Natural killer cell (primary cell): Measurements from ENCODE around the gene PIM3. TPM values are rescaled to one million over a fixed set of nuclear protein-coding genes. Genes with fewer than 3 reads are reported as not detected.

ENCODE experiments used
- ATAC-seq, 3 donors: fragments of 150-1000 bp in 2 of 3; fragments of 200-7000 bp in 1 of 3; cut with Tn5 transposase; 1 replicate in 1 of 3; 2 replicates in 2 of 3; pipeline ENCODE4 v1.10.0; 2021; ENCODE audit warnings: mild to moderate bottlenecking in 2 of 3, moderate library complexity in 2 of 3
- DNase-seq, 2 donors: peaks; one replicate each; pipeline versions ENCODE4 v3.0.0 to v3.0.0-alpha.2; 2013 to 2021; ENCODE audit warnings: mixed read lengths in 1 of 2
- H3K27ac ChIP-seq: one replicate; pipeline ENCODE4 v1.5.1; 2013; ENCODE audit warnings: mild to moderate bottlenecking, low read length
- H3K27me3 ChIP-seq: one replicate; pipeline ENCODE4 v1.6.1; 2013; ENCODE audit warnings: low read length; ENCODE audit not compliant: control insufficient read depth, insufficient read depth
- H3K36me3 ChIP-seq: one replicate; pipeline ENCODE4 v1.6.1; 2013; ENCODE audit warnings: low read length; ENCODE audit not compliant: control insufficient read depth, insufficient read depth
- H3K4me1 ChIP-seq: one replicate; pipeline ENCODE4 v1.6.1; 2013; ENCODE audit warnings: low read length; ENCODE audit not compliant: control insufficient read depth, insufficient read depth
- H3K4me3 ChIP-seq: one replicate; pipeline ENCODE4 v1.5.1; 2013; ENCODE audit warnings: low read length
- H3K9me3 ChIP-seq: one replicate; pipeline ENCODE4 v1.6.1; 2013; ENCODE audit warnings: low read length; ENCODE audit not compliant: control insufficient read depth, insufficient read depth
- H3K27ac Mint-ChIP-seq, 2 donors: one replicate each; pipeline ENCODE4 v1.8.0; 2022; ENCODE audit warnings: mild to moderate bottlenecking in 2 of 2, mixed read lengths in 2 of 2, moderate library complexity in 1 of 2
- H3K27me3 Mint-ChIP-seq, 2 donors: one replicate each; pipeline ENCODE4 v1.8.0; 2022; ENCODE audit warnings: low read depth in 2 of 2, mixed read lengths in 2 of 2
- H3K36me3 Mint-ChIP-seq: one replicate; pipeline ENCODE4 v1.8.0; 2022; ENCODE audit warnings: mixed read lengths
- H3K4me1 Mint-ChIP-seq, 2 donors: one replicate each; pipeline ENCODE4 v1.8.0; 2022; ENCODE audit warnings: mixed read lengths in 2 of 2
- H3K4me3 Mint-ChIP-seq: one replicate; pipeline ENCODE4 v1.8.0; 2022; ENCODE audit warnings: mild to moderate bottlenecking, moderate library complexity, mixed read lengths
- H3K9me3 Mint-ChIP-seq, 2 donors: one replicate each; pipeline ENCODE4 v1.8.0; 2022; ENCODE audit warnings: mixed read lengths in 2 of 2
- WGBS: methylation state at CpG from one replicate; pipeline ENCODE4 v1.1.7; 2013; ENCODE audit warnings: missing lambda C conversion rate; ENCODE audit not compliant: insufficient coverage; 5-methylcytosine and 5-hydroxymethylcytosine counted together
- intact Hi-C: fragments of 100-400 bp; cut with micrococcal nuclease; formaldehyde crosslinking; loops from one replicate; pipeline ENCODE4 v1.14.2; 2022
- total RNA-seq, 4 donors: library from RNA; stranded (reverse); fragments of 120-200 nt in 1 of 4; gene quantifications; one replicate each; pipeline versions ENCODE4 v1.2.3 to v1.2.4, GENCODE V29; 2013 to 2022
- TF ChIP-seq, protein P1 (sequence below): fragments of 200-600 bp; IDR thresholded peaks from one replicate; pipeline ENCODE4 v1.8.0; 2022; ENCODE audit warnings: antibody characterized with exemption

PIM3 gene
- total RNA-seq, 3 donors from 2014 or later (not counting 1 experiment from before 2014, with no cell fraction given), result 107 to 130 (median 129) TPM

DNA sequence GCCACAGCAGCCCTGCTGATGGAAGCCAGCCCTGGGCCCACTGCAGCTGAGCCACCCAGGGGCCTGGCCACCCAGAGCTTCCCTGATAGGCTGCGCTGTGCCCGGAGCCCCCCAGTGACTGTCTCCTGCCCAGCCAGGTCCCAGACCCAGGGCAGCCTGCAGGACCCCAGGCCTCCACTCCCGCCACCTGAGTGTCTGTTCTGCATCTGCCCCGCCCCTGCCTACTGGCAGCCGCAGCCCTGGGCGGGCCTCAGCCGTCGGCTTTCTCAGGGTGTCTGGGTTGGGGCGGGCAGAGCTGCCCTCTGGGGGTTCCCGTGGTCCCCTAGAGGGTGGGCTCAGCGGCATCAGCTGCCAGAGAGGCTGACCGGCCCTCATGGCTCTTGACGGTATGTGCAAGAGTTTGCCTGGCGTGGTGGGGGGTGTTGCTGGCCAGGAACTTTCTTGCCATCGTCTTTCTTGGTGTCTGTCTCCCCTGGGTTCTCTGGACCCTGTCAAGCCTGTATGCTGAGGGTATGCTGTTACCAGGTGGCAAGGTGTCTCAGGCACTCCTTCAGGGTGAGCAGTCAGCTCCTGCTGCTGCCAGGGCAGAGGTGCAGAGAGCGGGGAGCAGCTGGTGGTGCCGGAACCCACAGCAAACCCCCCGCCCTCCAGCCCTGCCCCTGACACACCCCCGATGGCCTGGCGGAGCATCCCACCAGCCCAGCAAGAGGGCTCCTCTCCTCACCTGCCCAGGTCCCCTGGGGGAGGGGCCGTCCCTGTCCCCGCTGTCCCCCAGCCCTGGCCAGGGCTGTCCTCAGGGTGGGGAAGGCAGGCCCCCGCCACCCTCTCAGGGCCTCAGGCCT, 12.2 kb upstream of the PIM3 start:
- Mint-ChIP-seq H3K4me1 (peaks cover 0 to 12% of the 10 kb centered on the region in 2 donors), H3K27me3 (no peaks in the 10 kb centered on the region), H3K27ac (no peak overlapping the region), H3K36me3 (no peaks in the 10 kb centered on the region), H3K9me3 (no peaks in the 10 kb centered on the region), H3K4me3 (no peak overlapping the region)
- no peak for ATAC-seq
- intact Hi-C loops, result no loop called here
- peaks cover 24% of the 10 kb centered on the region for H3K4me1 ChIP-seq
- H3K36me3 ChIP-seq, result no peaks in the 10 kb centered on the region
- 88% methylated on average over 23 of the region's 23 CpGs for WGBS
- peaks cover 4% of the 10 kb centered on the region for H3K9me3 ChIP-seq
- no peaks in the 10 kb centered on the region for H3K27me3 ChIP-seq
- TF ChIP-seq, protein P1, sequence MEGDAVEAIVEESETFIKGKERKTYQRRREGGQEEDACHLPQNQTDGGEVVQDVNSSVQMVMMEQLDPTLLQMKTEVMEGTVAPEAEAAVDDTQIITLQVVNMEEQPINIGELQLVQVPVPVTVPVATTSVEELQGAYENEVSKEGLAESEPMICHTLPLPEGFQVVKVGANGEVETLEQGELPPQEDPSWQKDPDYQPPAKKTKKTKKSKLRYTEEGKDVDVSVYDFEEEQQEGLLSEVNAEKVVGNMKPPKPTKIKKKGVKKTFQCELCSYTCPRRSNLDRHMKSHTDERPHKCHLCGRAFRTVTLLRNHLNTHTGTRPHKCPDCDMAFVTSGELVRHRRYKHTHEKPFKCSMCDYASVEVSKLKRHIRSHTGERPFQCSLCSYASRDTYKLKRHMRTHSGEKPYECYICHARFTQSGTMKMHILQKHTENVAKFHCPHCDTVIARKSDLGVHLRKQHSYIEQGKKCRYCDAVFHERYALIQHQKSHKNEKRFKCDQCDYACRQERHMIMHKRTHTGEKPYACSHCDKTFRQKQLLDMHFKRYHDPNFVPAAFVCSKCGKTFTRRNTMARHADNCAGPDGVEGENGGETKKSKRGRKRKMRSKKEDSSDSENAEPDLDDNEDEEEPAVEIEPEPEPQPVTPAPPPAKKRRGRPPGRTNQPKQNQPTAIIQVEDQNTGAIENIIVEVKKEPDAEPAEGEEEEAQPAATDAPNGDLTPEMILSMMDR, result no peak
- no peak overlapping the region for H3K27ac ChIP-seq
- no peak for DNase-seq
- no peak overlapping the region for H3K4me3 ChIP-seq

DNA sequence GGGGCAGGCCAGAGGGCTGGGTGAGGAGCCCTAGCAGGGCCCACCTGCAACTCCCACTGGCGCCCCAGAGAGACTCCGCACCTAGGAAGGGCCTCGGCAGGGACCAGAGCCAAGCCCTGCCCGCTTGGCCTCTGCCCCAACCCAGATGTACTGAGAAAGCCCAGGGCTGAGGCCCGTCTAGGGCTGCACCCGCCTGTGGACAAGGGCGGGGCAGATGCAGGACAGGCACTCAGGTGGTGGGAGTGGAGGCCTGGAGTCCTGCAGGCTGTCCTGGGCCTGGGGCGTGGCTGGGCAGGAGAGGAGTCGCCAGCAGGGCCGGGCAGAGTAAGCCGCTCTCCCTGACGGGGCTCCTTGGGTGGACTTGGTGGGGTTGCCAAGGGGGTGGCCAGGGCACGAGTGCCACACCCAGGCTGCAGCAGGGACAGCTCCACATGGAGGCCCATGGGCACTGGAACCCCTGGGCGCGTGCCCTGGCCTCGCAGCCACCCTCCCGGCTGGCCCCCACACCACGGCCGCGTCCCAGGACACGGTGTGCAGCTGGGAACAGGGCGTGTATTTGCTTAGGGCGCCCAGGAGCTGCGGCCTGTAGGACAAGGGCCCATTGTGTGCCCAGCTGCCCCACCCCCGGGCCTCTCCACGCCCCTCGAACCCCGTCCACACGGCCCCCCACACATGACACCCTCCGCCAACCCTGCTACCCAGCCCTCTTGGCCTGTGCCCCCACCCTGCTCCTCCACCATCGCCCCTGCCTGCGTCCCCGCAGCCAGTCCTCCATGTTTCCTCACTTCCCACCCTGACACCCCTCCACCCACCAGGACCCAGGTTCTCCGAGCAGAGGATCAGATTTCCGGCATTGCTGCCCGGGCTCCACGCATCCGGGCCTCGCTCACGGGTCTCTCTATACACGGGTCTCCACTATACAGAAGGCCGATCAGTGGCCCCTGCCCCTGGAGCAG, 11.3 kb upstream of the PIM3 start:
- Histone ChIP-seq H3K27ac (no peak overlapping the region), H3K27me3 (no peaks in the 10 kb centered on the region), H3K36me3 (no peaks in the 10 kb centered on the region), H3K4me3 (no peak overlapping the region), H3K4me1 (peaks cover 30% of the 10 kb centered on the region), H3K9me3 (peaks cover 4% of the 10 kb centered on the region)
- Mint-ChIP-seq H3K4me1 (peaks cover 0 to 12% of the 10 kb centered on the region in 2 donors), H3K27me3 (no peaks in the 10 kb centered on the region), H3K4me3 (no peak overlapping the region), H3K9me3 (no peaks in the 10 kb centered on the region), H3K36me3 (no peaks in the 10 kb centered on the region), H3K27ac (no peak overlapping the region)
- no peak for DNase-seq
- 94% methylated on average over 42 of the region's 42 CpGs for WGBS
- TF ChIP-seq, protein P1, result no peak
- intact Hi-C loops, result no loop called here
- ATAC-seq, result no peak

DNA sequence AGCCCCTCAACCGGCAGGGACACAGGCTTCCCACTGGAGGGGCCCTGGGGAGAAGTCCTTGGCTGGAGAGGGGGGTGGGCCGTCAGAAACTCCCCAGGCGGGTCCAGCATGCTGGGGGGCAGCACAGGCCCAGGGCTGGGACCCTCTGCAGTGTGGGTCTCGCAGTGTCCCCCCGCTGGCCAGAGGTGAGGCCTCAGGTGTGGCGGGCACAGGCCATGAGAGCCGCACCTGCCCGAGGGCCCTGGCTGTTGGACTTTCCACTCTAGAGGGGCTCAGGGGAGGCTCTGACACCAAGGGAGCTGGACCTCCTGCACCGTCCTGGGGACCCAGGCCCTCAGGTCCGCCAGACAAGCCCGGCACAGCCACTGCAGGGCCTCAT, 10.7 kb upstream of the PIM3 start:
- Histone ChIP-seq H3K27ac (no peak overlapping the region), H3K36me3 (no peaks in the 10 kb centered on the region), H3K4me3 (no peak overlapping the region), H3K27me3 (no peaks in the 10 kb centered on the region), H3K9me3 (peaks cover under 1% of the 10 kb centered on the region), H3K4me1 (peaks cover 24% of the 10 kb centered on the region)
- no peak overlapping the region for H3K27ac Mint-ChIP-seq
- no peaks in the 10 kb centered on the region for H3K9me3 Mint-ChIP-seq
- ATAC-seq, result no peak
- H3K36me3 Mint-ChIP-seq, result no peaks in the 10 kb centered on the region
- TF ChIP-seq, protein P1, result no peak
- DNase-seq, result no peak
- H3K27me3 Mint-ChIP-seq, result no peaks in the 10 kb centered on the region
- H3K4me3 Mint-ChIP-seq, result no peak overlapping the region
- peaks cover 0 to 10% of the 10 kb centered on the region in 2 donors for H3K4me1 Mint-ChIP-seq
- WGBS, result 94% methylated on average over 11 of the region's 11 CpGs
- intact Hi-C loops, result no loop called here
